H9 (cell line): ENCODE data around the gene CD1B. TPM values are rescaled to one million over a fixed set of nuclear protein-coding genes. Genes with fewer than 3 reads are reported as not detected.

ENCODE experiments used
- DNase-seq: peaks from one replicate; pipeline ENCODE4 v3.0.0-alpha.2; 2017
- H2AFZ ChIP-seq: one replicate; pipeline ENCODE4 v1.6.1; 2013; ENCODE audit warnings: mild to moderate bottlenecking, low read length, control low read depth, moderate library complexity
- H2AK5ac ChIP-seq: 2 replicates; pipeline ENCODE4 v1.6.1; 2013; ENCODE audit warnings: low read length, control low read depth, mixed read lengths; ENCODE audit not compliant: insufficient read length
- H2BK120ac ChIP-seq: one replicate; pipeline ENCODE4 v1.6.1; 2013; ENCODE audit warnings: low read depth, mild to moderate bottlenecking, low read length, control low read depth, inconsistent platforms; ENCODE audit not compliant: poor library complexity, severe bottlenecking
- H2BK12ac ChIP-seq: 2 replicates; pipeline ENCODE4 v1.6.1; 2013; ENCODE audit warnings: low read length, control low read depth, mixed read lengths, low read depth; ENCODE audit not compliant: insufficient read length
- H2BK15ac ChIP-seq: 2 replicates; pipeline ENCODE4 v1.6.1; 2013; ENCODE audit warnings: low read depth, low read length, control low read depth
- H2BK20ac ChIP-seq: one replicate; pipeline ENCODE4 v1.6.1; 2013; ENCODE audit warnings: low read depth, mild to moderate bottlenecking, low read length, control low read depth, inconsistent platforms; ENCODE audit not compliant: poor library complexity, severe bottlenecking
- H2BK5ac ChIP-seq: 2 replicates; pipeline ENCODE4 v1.6.1; 2013; ENCODE audit warnings: low read length, control low read depth, mixed read lengths; ENCODE audit not compliant: insufficient read length
- H3K14ac ChIP-seq: 2 replicates; pipeline ENCODE4 v1.6.1; 2013; ENCODE audit warnings: low read length, control low read depth; ENCODE audit not compliant: insufficient read depth
- H3K18ac ChIP-seq: 2 replicates; pipeline ENCODE4 v1.6.1; 2013; ENCODE audit warnings: low read depth, mild to moderate bottlenecking, mixed read lengths, low read length, control low read depth; ENCODE audit not compliant: insufficient read length
- H3K23ac ChIP-seq: 2 replicates; pipeline ENCODE4 v1.6.1; 2013; ENCODE audit warnings: low read length, control low read depth, mixed read lengths, low read depth; ENCODE audit not compliant: insufficient read length
- H3K23me2 ChIP-seq: 2 replicates; pipeline ENCODE4 v1.6.1; 2013; ENCODE audit warnings: low read depth, mild to moderate bottlenecking, mixed read lengths, low read length, control low read depth; ENCODE audit not compliant: insufficient read length, poor library complexity, severe bottlenecking
- H3K27ac ChIP-seq: 2 replicates; pipeline ENCODE4 v1.5.1; 2013; ENCODE audit warnings: low read length, control low read depth, mixed read lengths, low read depth; ENCODE audit not compliant: insufficient read length
- H3K27me3 ChIP-seq: 2 replicates; pipeline ENCODE4 v1.6.1; 2013; ENCODE audit warnings: low read length, control low read depth, inconsistent platforms; ENCODE audit not compliant: insufficient read depth
- H3K4ac ChIP-seq: 2 replicates; pipeline ENCODE4 v1.6.1; 2013; ENCODE audit warnings: low read depth, mild to moderate bottlenecking, control low read depth, inconsistent platforms, low read length, moderate library complexity
- H3K4me1 ChIP-seq: 2 replicates; pipeline ENCODE4 v1.6.1; 2013; ENCODE audit warnings: low read length, control low read depth, inconsistent platforms; ENCODE audit not compliant: insufficient read depth
- H3K4me2 ChIP-seq: 2 replicates; pipeline ENCODE4 v1.6.1; 2013; ENCODE audit warnings: low read length, control low read depth, mixed read lengths; ENCODE audit not compliant: insufficient read length, insufficient read depth
- H3K56ac ChIP-seq: 2 replicates; pipeline ENCODE4 v1.6.1; 2013; ENCODE audit warnings: low read depth, mild to moderate bottlenecking, mixed read lengths, low read length, control low read depth; ENCODE audit not compliant: insufficient read length
- H3K79me1 ChIP-seq: 2 replicates; pipeline ENCODE4 v1.6.1; 2013; ENCODE audit warnings: low read depth, mild to moderate bottlenecking, moderate library complexity, low read length, control low read depth, inconsistent platforms; ENCODE audit not compliant: insufficient read depth, poor library complexity, severe bottlenecking
- H3K79me2 ChIP-seq: 2 replicates; pipeline ENCODE4 v1.6.1; 2013; ENCODE audit warnings: low read length, control low read depth, inconsistent platforms; ENCODE audit not compliant: insufficient read depth
- H3K9ac ChIP-seq: 2 replicates; pipeline ENCODE4 v1.6.1; 2013; ENCODE audit warnings: low read length, control low read depth, mixed read lengths; ENCODE audit not compliant: insufficient read length; ENCODE audit errors: extremely low read depth
- H3K9me3 ChIP-seq: one replicate; pipeline ENCODE4 v1.6.1; 2013; ENCODE audit warnings: low read depth, low read length, inconsistent platforms; ENCODE audit not compliant: control insufficient read depth
- H3T11ph ChIP-seq: one replicate; pipeline ENCODE4 v1.6.1; 2013; ENCODE audit warnings: mild to moderate bottlenecking, low read length, control low read depth, inconsistent platforms
- H4K20me1 ChIP-seq: one replicate; pipeline ENCODE4 v1.6.1; 2013; ENCODE audit not compliant: control insufficient read depth, insufficient read length, insufficient read depth
- H4K5ac ChIP-seq: 2 replicates; pipeline ENCODE4 v1.6.1; 2013; ENCODE audit warnings: low read depth, mild to moderate bottlenecking, mixed read lengths, low read length, control low read depth; ENCODE audit not compliant: insufficient read length
- H4K8ac ChIP-seq: replicated peaks from 2 replicates; pipeline ENCODE4 v1.6.1; 2013; ENCODE audit warnings: low read length, control low read depth, mixed read lengths, low read depth; ENCODE audit not compliant: insufficient read length
- H4K91ac ChIP-seq: 2 replicates; pipeline ENCODE4 v1.6.1; 2013; ENCODE audit warnings: low read depth, mild to moderate bottlenecking, moderate library complexity, mixed read lengths, low read length, control low read depth; ENCODE audit not compliant: insufficient read length
- H3K27ac Mint-ChIP-seq, 3 experiments: 2 replicates in 2 of 3; 3 replicates in 1 of 3; pipeline ENCODE4 v1.8.0; 2020 to 2021; ENCODE audit warnings: mixed read lengths in 3 of 3, mild to moderate bottlenecking in 1 of 3, moderate library complexity in 1 of 3
- H3K27me3 Mint-ChIP-seq: 2 replicates; pipeline ENCODE4 v1.8.0; 2021; ENCODE audit warnings: low read depth, mild to moderate bottlenecking, moderate library complexity, mixed read lengths
- H3K36me3 Mint-ChIP-seq, 3 experiments: 2 replicates in 2 of 3; 3 replicates in 1 of 3; pipeline ENCODE4 v1.8.0; 2020 to 2021; ENCODE audit warnings: low read depth in 3 of 3, mixed read lengths in 3 of 3; ENCODE audit not compliant: insufficient read depth in 1 of 3
- H3K4me1 Mint-ChIP-seq, 2 experiments: 2 replicates each; pipeline ENCODE4 v1.8.0; 2020; ENCODE audit warnings: mixed read lengths in 2 of 2
- H3K4me3 Mint-ChIP-seq, 2 experiments: 2 replicates in 1 of 2; 3 replicates in 1 of 2; pipeline ENCODE4 v1.8.0; 2020 to 2021; ENCODE audit warnings: mild to moderate bottlenecking in 2 of 2, mixed read lengths in 2 of 2, moderate library complexity in 1 of 2
- H3K9me3 Mint-ChIP-seq, 2 experiments: 2 replicates in 1 of 2; 3 replicates in 1 of 2; pipeline ENCODE4 v1.8.0; 2020; ENCODE audit warnings: mild to moderate bottlenecking in 2 of 2, mixed read lengths in 2 of 2, moderate library complexity in 1 of 2
- CTCF ChIP-seq: fragments of 200-600 bp; sonication (generic); conservative IDR thresholded peaks from 3 replicates; pipeline ENCODE4 v1.8.0; 2021; ENCODE audit warnings: antibody characterized with exemption, mild to moderate bottlenecking
- total RNA-seq: library from RNA; stranded (reverse); gene quantifications from 2 replicates; pipeline ENCODE4 v1.2.1, GENCODE V29; 2021

CD1B gene
- total RNA-seq, 1 experiment from 2014 or later, result not detected

GRCh38 chr1:158335213-158335532 is 3.8 kb upstream of the CD1B start:
- Histone ChIP-seq H3K79me2 (no peaks in the 10 kb centered on the region), H2BK12ac (no peak overlapping the region), H3K9ac (no peak overlapping the region), H2BK5ac (no peak overlapping the region), H3K4ac (no peak overlapping the region), H4K20me1 (no peaks in the 10 kb centered on the region), H2BK20ac (no peak overlapping the region), H3K9me3 (no peaks in the 10 kb centered on the region), H4K8ac (no peak overlapping the region), H3K27me3 (no peaks in the 10 kb centered on the region), H3T11ph (no peak overlapping the region), H3K56ac (no peak overlapping the region), H3K27ac (no peak overlapping the region), H3K14ac (no peak overlapping the region), H2AK5ac (no peak overlapping the region), H3K18ac (no peak overlapping the region), H3K4me2 (no peak overlapping the region), H2BK120ac (no peak overlapping the region), H3K23me2 (no peaks in the 10 kb centered on the region), H4K5ac (no peak overlapping the region), H4K91ac (no peak overlapping the region), H3K4me1 (no peaks in the 10 kb centered on the region), H3K79me1 (no peaks in the 10 kb centered on the region), H2BK15ac (no peak overlapping the region), H3K23ac (no peak overlapping the region), H2AFZ (no peak overlapping the region)
- Mint-ChIP-seq H3K27me3 (no peaks in the 10 kb centered on the region; the same call in none of the 2 replicates), H3K4me1 (no peaks in the 10 kb centered on the region), H3K36me3 (no peaks in the 10 kb centered on the region), H3K27ac (no peak overlapping the region), H3K4me3 (no peak overlapping the region), H3K9me3 (peaks cover 2% of the 10 kb centered on the region in 2 experiments; a peak in 3 of 5 replicates)
- TF ChIP-seq CTCF, result no peak
- no peak for DNase-seq
